GM19468 (cell line): ENCODE data around the gene PML.
"Not testable (repeated sequence)": the region's sequence is repeated elsewhere in the genome, so short reads cannot be mapped to it uniquely, and the experiment has no call there.

ENCODE experiments used
- ATAC-seq: cut with Tn5 transposase; IDR thresholded peaks from one replicate; pipeline ENCODE4 v1.9.1; 2021; ENCODE audit warnings: mild to moderate bottlenecking, moderate library complexity, moderate number of reproducible peaks; ENCODE audit not compliant: unreplicated experiment; ENCODE audit errors: extremely low read depth

The PML gene

GRCh38 chr15:74082450-74082849 lies 87.9 kb downstream of the PML start, which contains the start of gene GOLGA6A:
TSS of gene GOLGA6A (minus strand) at chr15:74082550. CDS start at chr15:74082509, 41 bp downstream.
- not testable (repeated sequence) for ATAC-seq

GRCh38 chr15:74094567-74094966 lies 100.1 kb downstream of the PML start:
- ATAC-seq = not testable (repeated sequence)

- not testable (repeated sequence) for ATAC-seq
Observed at GRCh38 chr15:74095610-74096009, 101.1 kb downstream of the PML start.

GRCh38 chr15:74096753-74097474 lies 102.4 kb downstream of the PML start:
- not testable (repeated sequence) for ATAC-seq
